ENCODE data around the gene C1orf210.

The C1orf210 gene

DNA sequence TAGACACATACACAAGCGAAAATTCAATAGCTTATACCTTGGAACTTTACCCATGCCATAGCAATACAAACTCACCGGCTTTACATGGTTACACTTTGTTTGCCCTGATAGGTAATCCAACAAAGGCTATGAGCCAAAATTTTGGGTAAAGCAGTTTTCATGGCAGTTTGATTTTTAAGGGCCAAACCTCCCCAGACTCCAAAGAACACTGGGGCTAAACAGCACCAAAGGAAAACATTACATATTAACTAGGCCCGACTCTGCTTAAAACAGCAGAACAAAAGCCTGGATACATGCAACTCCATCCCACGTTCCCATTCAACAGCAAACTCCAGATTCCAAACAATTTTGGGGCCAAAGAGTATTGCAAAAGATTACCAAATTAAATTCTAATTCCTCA lies 19.9 kb downstream of the C1orf210 start:
- TF ChIP-seq, protein P1, sequence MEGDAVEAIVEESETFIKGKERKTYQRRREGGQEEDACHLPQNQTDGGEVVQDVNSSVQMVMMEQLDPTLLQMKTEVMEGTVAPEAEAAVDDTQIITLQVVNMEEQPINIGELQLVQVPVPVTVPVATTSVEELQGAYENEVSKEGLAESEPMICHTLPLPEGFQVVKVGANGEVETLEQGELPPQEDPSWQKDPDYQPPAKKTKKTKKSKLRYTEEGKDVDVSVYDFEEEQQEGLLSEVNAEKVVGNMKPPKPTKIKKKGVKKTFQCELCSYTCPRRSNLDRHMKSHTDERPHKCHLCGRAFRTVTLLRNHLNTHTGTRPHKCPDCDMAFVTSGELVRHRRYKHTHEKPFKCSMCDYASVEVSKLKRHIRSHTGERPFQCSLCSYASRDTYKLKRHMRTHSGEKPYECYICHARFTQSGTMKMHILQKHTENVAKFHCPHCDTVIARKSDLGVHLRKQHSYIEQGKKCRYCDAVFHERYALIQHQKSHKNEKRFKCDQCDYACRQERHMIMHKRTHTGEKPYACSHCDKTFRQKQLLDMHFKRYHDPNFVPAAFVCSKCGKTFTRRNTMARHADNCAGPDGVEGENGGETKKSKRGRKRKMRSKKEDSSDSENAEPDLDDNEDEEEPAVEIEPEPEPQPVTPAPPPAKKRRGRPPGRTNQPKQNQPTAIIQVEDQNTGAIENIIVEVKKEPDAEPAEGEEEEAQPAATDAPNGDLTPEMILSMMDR (conservative IDR thresholded peaks at IDR 0.05), result no peak
- TF ChIP-seq ZFX (IDR thresholded peaks at IDR 0.05), result no peak
- no peak overlapping the region for H3K27ac ChIP-seq

GRCh38 chr1:43258370-43258769 lies 27.0 kb downstream of the C1orf210 start:
- TF ChIP-seq, protein P1 (conservative IDR thresholded peaks at IDR 0.05), result no peak
- no peak for TF ChIP-seq ZFX (IDR thresholded peaks at IDR 0.05)
- H3K27ac ChIP-seq, result no peak overlapping the region

DNA sequence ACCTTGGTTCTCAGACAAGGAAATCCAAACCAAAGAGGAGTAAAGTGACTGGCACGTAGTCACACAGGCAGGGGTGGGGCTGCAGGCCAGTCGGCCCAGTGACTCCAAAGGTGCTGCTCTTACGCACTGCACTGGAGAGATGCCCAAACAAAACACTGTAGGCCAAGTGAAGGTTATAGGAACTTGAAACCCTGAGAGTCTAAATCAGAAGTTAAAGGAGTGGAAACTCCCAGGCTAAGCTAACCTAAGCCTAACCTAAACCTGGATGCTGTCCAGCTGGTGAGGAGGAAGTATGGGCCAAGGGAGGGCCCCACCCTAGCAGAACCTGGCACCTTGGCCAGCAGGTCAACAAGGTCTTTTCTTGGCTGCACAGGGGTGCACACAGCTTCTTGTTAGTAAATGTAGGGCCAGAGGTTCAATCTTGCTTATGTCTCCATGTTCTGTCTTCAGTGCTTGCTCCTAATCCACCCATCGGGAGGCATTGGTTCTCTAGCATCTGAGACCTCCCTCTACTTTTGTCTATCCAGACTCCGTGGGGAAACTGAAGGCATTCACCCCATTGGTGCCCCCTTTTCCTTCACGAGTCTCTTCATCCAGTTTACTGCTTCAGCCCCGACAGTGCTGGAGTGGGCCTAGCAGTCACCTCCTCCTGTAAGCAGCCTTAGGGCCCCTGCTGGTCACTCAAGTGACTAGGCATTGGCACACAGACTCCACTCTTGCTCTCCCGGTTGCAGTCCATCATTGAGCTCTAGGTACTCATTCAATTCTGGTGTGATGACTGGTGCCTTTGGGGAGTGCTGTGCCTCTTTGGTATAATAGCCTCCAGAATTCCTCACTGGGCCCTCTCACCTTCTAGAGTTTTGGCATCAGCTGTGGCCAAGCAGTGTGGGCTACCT lies 28.5 kb downstream of the C1orf210 start:
- TF ChIP-seq ZFX (IDR thresholded peaks at IDR 0.05), result no peak
- TF ChIP-seq, protein P1 (conservative IDR thresholded peaks at IDR 0.05), result no peak
- H3K27ac ChIP-seq, result peak overlapping the region; percentile 77

GRCh38 chr1:43255438-43256210 lies 29.8 kb downstream of the C1orf210 start:
- TF ChIP-seq ZFX (IDR thresholded peaks at IDR 0.05), result no peak
- TF ChIP-seq, protein P1 (conservative IDR thresholded peaks at IDR 0.05), result no peak
- H3K27ac ChIP-seq, result peak overlapping the region; percentile 77

DNA sequence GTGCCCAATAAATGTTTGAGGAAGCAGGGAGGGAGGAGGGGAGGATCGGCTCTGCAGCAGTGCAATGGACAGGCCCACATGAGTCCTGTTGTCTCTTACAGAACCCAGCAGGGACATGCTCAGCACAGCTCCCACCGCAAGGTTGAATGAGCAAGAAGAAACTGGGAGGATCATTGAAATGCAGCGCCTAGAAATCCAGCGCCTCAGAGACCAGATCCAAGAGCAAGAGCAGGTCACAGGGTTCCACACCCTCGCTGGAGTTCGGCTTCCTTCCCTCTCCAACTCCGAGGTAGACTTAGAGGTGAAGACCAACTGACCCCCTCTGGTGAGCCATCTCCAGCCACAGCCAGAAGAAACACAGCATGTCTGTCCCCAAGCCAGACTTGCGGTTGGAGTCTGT lies 31.5 kb downstream of the C1orf210 start:
- H3K27ac ChIP-seq, result no peak overlapping the region
- TF ChIP-seq ZFX (IDR thresholded peaks at IDR 0.05), result no peak
- TF ChIP-seq, protein P1 (conservative IDR thresholded peaks at IDR 0.05), result no peak

DNA sequence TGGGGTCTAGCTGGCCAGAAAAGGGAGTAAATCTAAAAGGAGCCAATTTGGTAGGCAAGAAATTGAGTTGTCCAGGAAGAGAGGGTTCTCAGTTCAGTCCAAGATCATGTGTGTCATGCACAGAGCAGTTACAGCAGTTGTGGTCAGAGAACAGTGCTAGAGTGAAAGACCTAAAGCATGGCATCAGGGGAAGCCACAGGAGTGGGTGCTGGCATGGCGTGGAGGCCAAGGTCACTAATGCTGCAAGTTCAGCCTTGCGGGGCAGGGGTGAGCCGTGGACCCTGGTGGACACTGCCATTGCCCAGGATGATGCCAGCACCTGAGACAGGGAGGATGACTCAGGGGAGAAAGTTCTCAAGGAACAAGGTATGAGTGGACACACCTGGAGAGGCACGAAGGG lies 32.2 kb downstream of the C1orf210 start:
- TF ChIP-seq ZFX (IDR thresholded peaks at IDR 0.05), result no peak
- TF ChIP-seq, protein P1 (conservative IDR thresholded peaks at IDR 0.05), result no peak
- H3K27ac ChIP-seq, result no peak overlapping the region

GRCh38 chr1:43252225-43252624 lies 33.2 kb downstream of the C1orf210 start:
- no peak overlapping the region for H3K27ac ChIP-seq
- TF ChIP-seq, protein P1 (conservative IDR thresholded peaks at IDR 0.05), result no peak
- TF ChIP-seq ZFX (IDR thresholded peaks at IDR 0.05), result no peak

Measured in C4-2B (cell line).